Smooth muscle cell (in vitro differentiated cells): Measurements from ENCODE around the gene APOL2. TPM values are rescaled to one million over a fixed set of nuclear protein-coding genes. Genes with fewer than 3 reads are reported as not detected.
A peak's percentile ranks its signal among the peaks of the same experiment; 100 is the strongest.

Experiments used
- DNase-seq: peaks from one replicate; lab custom pipeline; 2025; ENCODE audit not compliant: unreplicated experiment; lab: John Stamatoyannopoulos, UW
- H2AFZ ChIP-seq: fragments of 200-600 bp; sonication (generic); 2 replicates; pipeline ENCODE4 v1.6.0; 2016; ENCODE audit warnings: antibody characterized with exemption, low read depth, mild to moderate bottlenecking
- H3F3A ChIP-seq: fragments of 200-600 bp; sonication (generic); 2 replicates; pipeline ENCODE4 v1.6.0; 2017; ENCODE audit warnings: antibody characterized with exemption, low read depth
- H3K27ac ChIP-seq: fragments of 200-600 bp; sonication (generic); 2 replicates; pipeline ENCODE4 v1.5.1; 2016; ENCODE audit warnings: low read depth, mild to moderate bottlenecking
- H3K27me3 ChIP-seq: fragments of 200-600 bp; sonication (generic); 2 replicates; pipeline ENCODE4 v1.6.1; 2016; ENCODE audit warnings: low read depth, mild to moderate bottlenecking
- H3K36me3 ChIP-seq: fragments of 200-600 bp; sonication (generic); 2 replicates; pipeline ENCODE4 v1.5.1; 2016; ENCODE audit warnings: low read depth
- H3K4me1 ChIP-seq: fragments of 200-600 bp; sonication (generic); 2 replicates; pipeline ENCODE4 v1.5.1; 2016; ENCODE audit warnings: low read depth
- H3K4me2 ChIP-seq: fragments of 200-600 bp; sonication (generic); 2 replicates; pipeline ENCODE4 v1.6.0; 2016; ENCODE audit warnings: mild to moderate bottlenecking
- H3K4me3 ChIP-seq: fragments of 200-600 bp; sonication (generic); 2 replicates; pipeline ENCODE4 v1.5.1; 2016; ENCODE audit warnings: mild to moderate bottlenecking
- H3K79me2 ChIP-seq: fragments of 200-600 bp; sonication (generic); 2 replicates; pipeline ENCODE4 v1.6.0; 2016; ENCODE audit warnings: low read depth, mild to moderate bottlenecking
- H3K9ac ChIP-seq: fragments of 200-600 bp; sonication (generic); 2 replicates; pipeline ENCODE4 v1.6.0; 2016; ENCODE audit warnings: low read depth
- H3K9me3 ChIP-seq: fragments of 200-600 bp; sonication (generic); replicated peaks from 2 replicates; pipeline ENCODE4 v1.5.1; 2016; ENCODE audit warnings: low read depth
- H4K20me1 ChIP-seq: fragments of 200-600 bp; sonication (generic); 2 replicates; pipeline ENCODE4 v1.6.0; 2016; ENCODE audit warnings: low read depth
- WGBS: methylation state at CpG from one replicate; pipeline ENCODE4 v1.1.7; 2016; ENCODE audit warnings: low lambda C conversion rate; 5-methylcytosine and 5-hydroxymethylcytosine counted together
- polyA plus RNA-seq: library from polyadenylated mRNA; unstranded; fragments of >200 nt; fragmentation: Nextera tagmentation; extraction: Ambion mirVana; gene quantifications from 2 replicates; pipeline ENCODE4 v1.2.1, GENCODE V29; 2016
- total RNA-seq: library from RNA; depleted of rRNA; stranded (reverse); fragments of >200 nt; gene quantifications from 2 replicates; pipeline ENCODE4 v1.2.3, GENCODE V29; 2014
- TF ChIP-seq, protein P1 (sequence below): fragments of 200-600 bp; sonication (generic); IDR thresholded peaks from 2 replicates; pipeline ENCODE4 v1.5.1; 2017; ENCODE audit warnings: borderline replicate concordance, mild to moderate bottlenecking, antibody characterized with exemption; ENCODE audit not compliant: insufficient read depth, poor library complexity, severe bottlenecking

APOL2 gene
- total and polyA plus RNA-seq, 2 experiments from 2014 or later = 8.0 to 14.7 TPM

DNA sequence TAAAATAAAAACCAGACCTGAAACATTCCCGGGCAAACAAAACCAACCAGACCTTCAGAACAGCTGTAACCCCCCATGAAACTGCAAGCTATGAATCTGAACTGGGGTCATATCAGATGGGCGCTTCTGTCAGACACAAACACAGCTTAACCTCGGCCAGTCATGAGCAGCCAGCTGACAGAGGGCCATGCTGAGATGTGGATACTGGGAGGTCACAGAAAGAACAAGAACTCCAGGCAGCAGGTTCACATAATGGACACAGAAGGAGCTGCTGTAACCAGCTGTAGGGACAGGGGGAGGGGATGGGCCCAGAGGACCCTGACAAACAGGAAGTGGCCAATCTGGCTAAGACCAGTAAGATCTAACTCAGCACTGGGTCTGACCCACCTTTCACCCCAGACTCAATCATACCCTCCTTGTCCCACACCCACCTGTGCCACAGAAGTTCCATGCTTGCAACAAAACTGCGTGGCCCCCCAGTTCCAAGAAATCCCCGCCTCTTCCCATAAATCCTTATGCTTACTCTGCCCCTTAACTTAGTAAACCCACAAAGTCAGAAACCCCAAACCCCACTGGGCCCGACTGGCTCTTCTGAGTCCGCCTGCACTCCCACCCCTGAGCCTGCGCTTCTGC is 41.7 kb downstream of the APOL2 start:
- Histone ChIP-seq H3F3A (peaks cover 4% of the 10 kb centered on the region), H3K4me2 (peak overlapping the region; percentile 72), H3K27ac (peak overlapping the region; percentile 71), H3K36me3 (no peaks in the 10 kb centered on the region), H3K9me3 (no peaks in the 10 kb centered on the region), H4K20me1 (no peaks in the 10 kb centered on the region), H2AFZ (peak overlapping the region; percentile 24), H3K79me2 (no peaks in the 10 kb centered on the region), H3K4me1 (peaks cover 30% of the 10 kb centered on the region), H3K27me3 (no peaks in the 10 kb centered on the region), H3K4me3 (no peak overlapping the region), H3K9ac (peak overlapping the region; percentile 48)
- TF ChIP-seq, protein P1, sequence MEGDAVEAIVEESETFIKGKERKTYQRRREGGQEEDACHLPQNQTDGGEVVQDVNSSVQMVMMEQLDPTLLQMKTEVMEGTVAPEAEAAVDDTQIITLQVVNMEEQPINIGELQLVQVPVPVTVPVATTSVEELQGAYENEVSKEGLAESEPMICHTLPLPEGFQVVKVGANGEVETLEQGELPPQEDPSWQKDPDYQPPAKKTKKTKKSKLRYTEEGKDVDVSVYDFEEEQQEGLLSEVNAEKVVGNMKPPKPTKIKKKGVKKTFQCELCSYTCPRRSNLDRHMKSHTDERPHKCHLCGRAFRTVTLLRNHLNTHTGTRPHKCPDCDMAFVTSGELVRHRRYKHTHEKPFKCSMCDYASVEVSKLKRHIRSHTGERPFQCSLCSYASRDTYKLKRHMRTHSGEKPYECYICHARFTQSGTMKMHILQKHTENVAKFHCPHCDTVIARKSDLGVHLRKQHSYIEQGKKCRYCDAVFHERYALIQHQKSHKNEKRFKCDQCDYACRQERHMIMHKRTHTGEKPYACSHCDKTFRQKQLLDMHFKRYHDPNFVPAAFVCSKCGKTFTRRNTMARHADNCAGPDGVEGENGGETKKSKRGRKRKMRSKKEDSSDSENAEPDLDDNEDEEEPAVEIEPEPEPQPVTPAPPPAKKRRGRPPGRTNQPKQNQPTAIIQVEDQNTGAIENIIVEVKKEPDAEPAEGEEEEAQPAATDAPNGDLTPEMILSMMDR = no peak
- WGBS = 68% methylated on average over 8 of the region's 8 CpGs
- DNase-seq = no peak

DNA sequence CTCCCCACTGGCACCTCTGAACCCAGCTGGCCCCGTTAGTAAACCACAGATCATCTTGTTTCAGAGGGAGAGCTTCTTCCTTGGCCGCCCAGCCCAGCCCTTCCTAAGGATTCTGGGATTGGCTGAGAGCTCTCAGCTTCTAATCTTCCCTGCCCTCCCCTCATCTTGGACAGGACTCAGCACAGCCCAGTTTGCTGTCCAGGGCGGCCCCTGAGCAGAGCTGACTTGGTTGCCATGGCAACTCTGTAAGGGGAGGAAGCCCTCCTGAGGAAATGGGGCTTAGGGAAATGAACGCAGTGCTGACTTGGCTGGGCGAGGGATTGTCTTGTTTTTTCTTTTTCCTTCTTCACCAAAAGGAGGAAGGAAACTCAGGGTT is 42.3 kb downstream of the APOL2 start:
- no peaks in the 10 kb centered on the region for H4K20me1 ChIP-seq
- TF ChIP-seq, protein P1 = no peak
- peak overlapping the region; percentile 48 for H3K9ac ChIP-seq
- no peaks in the 10 kb centered on the region for H3K36me3 ChIP-seq
- peak; percentile 52 for DNase-seq
- no peaks in the 10 kb centered on the region for H3K27me3 ChIP-seq
- no peak overlapping the region for H3K4me3 ChIP-seq
- H3K27ac ChIP-seq = peak overlapping the region; percentile 71
- H3K4me2 ChIP-seq = peak overlapping the region; percentile 72
- peak overlapping the region; percentile 24 for H2AFZ ChIP-seq
- 4% methylated on average over 5 of the region's 5 CpGs for WGBS
- peaks cover 4% of the 10 kb centered on the region for H3F3A ChIP-seq
- H3K4me1 ChIP-seq = peaks cover 30% of the 10 kb centered on the region
- H3K9me3 ChIP-seq = no peaks in the 10 kb centered on the region
- no peaks in the 10 kb centered on the region for H3K79me2 ChIP-seq

DNA sequence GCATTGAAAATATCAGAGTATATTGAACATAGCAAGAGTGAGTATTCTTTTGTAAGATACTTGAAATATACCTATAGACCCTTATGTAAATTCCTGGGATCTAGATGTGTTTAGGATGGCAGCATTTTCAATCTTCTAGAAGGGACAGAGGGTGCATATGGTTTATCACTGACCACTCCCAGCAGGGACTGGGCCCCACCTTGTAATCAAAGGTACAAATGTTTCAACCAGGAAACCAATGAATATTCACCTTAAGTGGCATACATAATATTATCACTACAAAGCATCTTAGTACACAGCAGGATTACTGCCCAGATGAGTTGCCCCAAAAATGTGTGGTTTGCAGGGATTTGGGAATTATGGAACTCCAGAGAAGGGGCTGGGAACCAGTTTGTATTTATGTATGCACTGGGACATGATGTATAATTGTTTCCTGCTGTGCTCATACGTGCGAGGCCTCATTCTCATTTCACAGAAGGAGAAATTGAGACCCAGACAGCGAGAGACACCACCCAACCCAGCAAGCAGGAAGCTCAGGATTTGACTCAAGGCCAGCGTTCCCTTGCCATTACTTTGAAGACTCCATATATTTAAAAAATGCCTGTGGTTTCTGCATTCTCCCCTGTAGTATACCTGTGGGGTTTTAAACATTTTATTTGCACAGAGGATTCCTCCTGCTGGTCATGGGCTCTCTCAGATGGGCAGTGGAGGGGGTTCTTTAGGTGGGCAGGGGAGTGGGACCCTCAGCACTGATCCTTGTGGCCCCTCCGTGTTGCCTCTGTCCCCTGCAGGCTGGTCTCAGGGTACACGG is 42.9 kb downstream of the APOL2 start:
- Histone ChIP-seq H3K4me3 (no peak overlapping the region), H3F3A (peaks cover 4% of the 10 kb centered on the region), H3K27me3 (no peaks in the 10 kb centered on the region), H2AFZ (peak overlapping the region; percentile 33), H3K9ac (no peak overlapping the region), H3K36me3 (no peaks in the 10 kb centered on the region), H3K9me3 (no peaks in the 10 kb centered on the region), H3K79me2 (no peaks in the 10 kb centered on the region), H3K4me1 (peaks cover 25% of the 10 kb centered on the region), H4K20me1 (no peaks in the 10 kb centered on the region), H3K27ac (peak overlapping the region; percentile 71), H3K4me2 (peak overlapping the region; percentile 72)
- 20% methylated on average over 6 of the region's 6 CpGs for WGBS
- DNase-seq = no peak
- TF ChIP-seq, protein P1 = no peak
